H1 (cell line): ENCODE measurements around the gene CA10. TPM values are rescaled to one million over a fixed set of nuclear protein-coding genes. Genes with fewer than 3 reads are reported as not detected.

ENCODE experiments used
- CTCF ChIA-PET: fragments of 300-600 bp; sonication (Branson Sonifier 250); formaldehyde crosslinking; loops from one replicate; lab custom pipeline; 2021; ENCODE audit not compliant: partially characterized antibody; lab: Charles Lee
- POLR2A ChIA-PET: fragments of 300-600 bp; sonication (Branson Sonifier 250); formaldehyde crosslinking; loops from one replicate; lab custom pipeline; 2021; ENCODE audit warnings: inconsistent platforms; ENCODE audit not compliant: partially characterized antibody; lab: Charles Lee
- DNase-seq, 2 experiments: peaks; one replicate each; pipeline versions ENCODE4 v3.0.0 to v3.0.0-alpha.2; 2010 to 2022; ENCODE audit warnings: low spot score in 2 of 2, low read depth in 1 of 2, mixed read lengths in 1 of 2
- FAIRE-seq: peaks from 2 replicates; lab custom pipeline; 2011; peaks lifted over from hg19 to GRCh38; lab: Jason Lieb, UNC
- H2AFZ ChIP-seq: 2 replicates; pipeline ENCODE4 v1.8.1; 2012; ENCODE audit warnings: low read length, inconsistent platforms
- H2AK5ac ChIP-seq: 2 replicates; pipeline ENCODE4 v1.6.1; 2013; ENCODE audit warnings: low read depth, low read length
- H2BK120ac ChIP-seq: replicated peaks from 2 replicates; pipeline ENCODE3; 2013; ENCODE audit warnings: low read depth, low read length, inconsistent platforms
- H2BK12ac ChIP-seq: 2 replicates; pipeline ENCODE4 v1.6.1; 2013; ENCODE audit warnings: low read depth, low read length
- H2BK15ac ChIP-seq: 2 replicates; pipeline ENCODE4 v1.6.1; 2013; ENCODE audit warnings: low read length
- H2BK20ac ChIP-seq: 2 replicates; pipeline ENCODE4 v1.6.1; 2013; ENCODE audit warnings: low read length
- H2BK5ac ChIP-seq: 2 replicates; pipeline ENCODE4 v1.6.1; 2013; ENCODE audit warnings: low read depth, low read length
- H3K14ac ChIP-seq: 2 replicates; pipeline ENCODE4 v1.6.1; 2013; ENCODE audit warnings: inconsistent platforms; ENCODE audit not compliant: insufficient read length
- H3K18ac ChIP-seq: 2 replicates; pipeline ENCODE4 v1.6.1; 2013; ENCODE audit warnings: low read length; ENCODE audit errors: extremely low read depth
- H3K23ac ChIP-seq: 2 replicates; pipeline ENCODE4 v1.6.1; 2013; ENCODE audit warnings: inconsistent platforms; ENCODE audit not compliant: insufficient read length
- H3K23me2 ChIP-seq: 2 replicates; pipeline ENCODE4 v1.6.1; 2013; ENCODE audit warnings: low read depth, low read length
- H3K27ac ChIP-seq: 2 replicates; pipeline ENCODE4 v1.6.1; 2011; ENCODE audit warnings: low read depth, low read length, inconsistent platforms
- H3K27me3 ChIP-seq, 4 experiments: replicated peaks in 1 of 4; 1 replicate in 1 of 4; 2 replicates in 3 of 4; pipeline versions ENCODE4 v1.6.1 to v1.8.1; 2011 to 2013; ENCODE audit warnings: low read length in 3 of 4, mild to moderate bottlenecking in 3 of 4, inconsistent platforms in 2 of 4, mixed read lengths in 2 of 4, moderate library complexity in 1 of 4; ENCODE audit not compliant: control insufficient read depth in 3 of 4, insufficient read depth in 3 of 4; ENCODE audit errors: extremely low read depth in 1 of 4
- H3K36me3 ChIP-seq, 4 experiments: 2 replicates each; pipeline versions ENCODE4 v1.6.1 to v1.8.1; 2011 to 2013; ENCODE audit warnings: mild to moderate bottlenecking in 4 of 4, low read length in 3 of 4, moderate library complexity in 2 of 4, control low read depth in 1 of 4, inconsistent platforms in 1 of 4; ENCODE audit not compliant: insufficient read depth in 4 of 4, control insufficient read depth in 2 of 4
- H3K4ac ChIP-seq: replicated peaks from 2 replicates; pipeline ENCODE3; 2013; ENCODE audit warnings: low read length, low read depth, mixed read lengths, inconsistent platforms; ENCODE audit not compliant: insufficient read length
- H3K4me1 ChIP-seq, 4 experiments: replicated peaks in 1 of 4; 1 replicate in 1 of 4; 2 replicates in 3 of 4; pipeline versions ENCODE4 v1.6.1 to v1.8.1; 2011 to 2013; ENCODE audit warnings: low read length in 3 of 4, inconsistent platforms in 2 of 4, mixed read lengths in 1 of 4; ENCODE audit not compliant: insufficient read depth in 4 of 4, control insufficient read depth in 3 of 4
- H3K4me2 ChIP-seq, 2 experiments: 2 replicates each; pipeline versions ENCODE4 v1.6.1 to v1.8.1; 2011 to 2013; ENCODE audit warnings: low read depth in 2 of 2, low read length in 2 of 2, control low read depth in 1 of 2, inconsistent platforms in 1 of 2, mild to moderate bottlenecking in 1 of 2; ENCODE audit not compliant: insufficient read depth in 1 of 2
- H3K4me3 ChIP-seq, 4 experiments: fragments of 200-600, 300-600 bp in 1 of 4; sonication (generic), shearing (Covaris generic), sonication (Bioruptor Twin) in 1 of 4; 2 replicates each; pipeline versions ENCODE4 v1.5.1 to v1.8.1; 2011 to 2016; ENCODE audit warnings: low read length in 4 of 4, low read depth in 3 of 4, control low read depth in 2 of 4, inconsistent platforms in 2 of 4, mild to moderate bottlenecking in 2 of 4, mixed read lengths in 1 of 4, moderate library complexity in 1 of 4; ENCODE audit not compliant: insufficient read depth in 2 of 4; ENCODE audit errors: extremely low read depth in 1 of 4
- H3K56ac ChIP-seq: replicated peaks from 2 replicates; pipeline ENCODE3; 2013; ENCODE audit warnings: low read depth, mild to moderate bottlenecking, mixed read lengths, low read length, inconsistent platforms; ENCODE audit not compliant: insufficient read length
- H3K79me1 ChIP-seq: 2 replicates; pipeline ENCODE4 v1.6.1; 2013; ENCODE audit warnings: low read depth, low read length, control low read depth
- H3K79me2 ChIP-seq, 2 experiments: 2 replicates each; pipeline versions ENCODE4 v1.6.1 to v1.8.1; 2012 to 2013; ENCODE audit warnings: low read length in 2 of 2, mild to moderate bottlenecking in 2 of 2, inconsistent platforms in 1 of 2; ENCODE audit not compliant: insufficient read depth in 2 of 2, control insufficient read depth in 1 of 2
- H3K9ac ChIP-seq, 4 experiments: replicated peaks in 1 of 4; 1 replicate in 1 of 4; 2 replicates in 3 of 4; pipeline versions ENCODE4 v1.6.1 to v1.8.1; 2011 to 2013; ENCODE audit warnings: low read depth in 3 of 4, low read length in 3 of 4, control low read depth in 2 of 4, mild to moderate bottlenecking in 2 of 4, moderate library complexity in 2 of 4, inconsistent platforms in 1 of 4; ENCODE audit errors: extremely low read depth in 1 of 4
- H3K9me3 ChIP-seq, 2 experiments: 2 replicates each; pipeline versions ENCODE4 v1.6.1 to v1.8.1; 2012 to 2013; ENCODE audit warnings: mild to moderate bottlenecking in 2 of 2, moderate library complexity in 2 of 2, control low read depth in 1 of 2, inconsistent platforms in 1 of 2, low read depth in 1 of 2, low read length in 1 of 2, mixed read lengths in 1 of 2; ENCODE audit not compliant: insufficient read depth in 2 of 2
- H4K20me1 ChIP-seq, 2 experiments: replicated peaks in 1 of 2; 2 replicates each; pipeline versions ENCODE3 to v1.8.1; 2011 to 2013; ENCODE audit warnings: inconsistent platforms in 2 of 2, low read length in 2 of 2, mild to moderate bottlenecking in 1 of 2; ENCODE audit not compliant: insufficient read depth in 2 of 2, control insufficient read depth in 1 of 2
- H4K5ac ChIP-seq: 2 replicates; pipeline ENCODE4 v1.6.1; 2013; ENCODE audit warnings: low read length, low read depth, mixed read lengths, inconsistent platforms; ENCODE audit not compliant: insufficient read length
- H4K8ac ChIP-seq: 2 replicates; pipeline ENCODE4 v1.8.0; 2013; ENCODE audit warnings: mild to moderate bottlenecking, moderate library complexity, low read length, inconsistent platforms; ENCODE audit not compliant: insufficient read depth; ENCODE audit errors: extremely low read depth
- H4K91ac ChIP-seq: replicated peaks from 2 replicates; pipeline ENCODE3; 2013; ENCODE audit warnings: low read length, mixed read lengths, inconsistent platforms; ENCODE audit not compliant: insufficient read length
- GTF2F1 ChIP-seq: IDR thresholded peaks from 2 replicates; pipeline ENCODE4 v1.6.1; 2012; ENCODE audit warnings: low read depth, low read length, improper control_type of control experiment, borderline replicate concordance
- KDM1A ChIP-seq: fragments of 200-600, 300-600 bp; sonication (generic); IDR thresholded peaks from 2 replicates; pipeline ENCODE4 v1.7.1; 2016; ENCODE audit warnings: mild to moderate bottlenecking, low read length, borderline replicate concordance
- KDM4A ChIP-seq: IDR thresholded peaks from one replicate; pipeline ENCODE4 v1.7.1; 2012; ENCODE audit warnings: low read depth, mild to moderate bottlenecking, moderate library complexity, low read length, inconsistent platforms; ENCODE audit not compliant: severe bottlenecking
- NRF1 ChIP-seq: IDR thresholded peaks from 2 replicates; pipeline ENCODE4 v1.6.1; 2011; ENCODE audit warnings: mild to moderate bottlenecking, low read depth, low read length, improper control_type of control experiment
- RAD21 ChIP-seq, 2 experiments: IDR thresholded peaks in 1 of 2; conservative IDR thresholded peaks in 1 of 2; 2 replicates each; pipeline ENCODE4 v1.6.1; 2011; ENCODE audit warnings: low read depth in 2 of 2, low read length in 2 of 2, improper control_type of control experiment in 1 of 2, inconsistent platforms in 1 of 2, mild to moderate bottlenecking in 1 of 2, moderate library complexity in 1 of 2
- SIRT6 ChIP-seq: IDR thresholded peaks from one replicate; pipeline ENCODE4 v1.7.1; 2012; ENCODE audit warnings: low read length, inconsistent platforms
- YY1 ChIP-seq: IDR thresholded peaks from 2 replicates; pipeline ENCODE4 v1.6.1; 2011; ENCODE audit warnings: low read depth, mild to moderate bottlenecking, low read length
- WGBS, 2 experiments: shearing (Covaris generic) in 1 of 2; methylation state at CpG; one replicate each; pipeline versions ENCODE4 v1.1.6 to v1.1.7; 2013 to 2015; ENCODE audit warnings: low lambda C conversion rate in 2 of 2, mixed read lengths in 2 of 2, inconsistent platforms in 1 of 2, low coverage in 1 of 2, missing lambda C conversion rate in 1 of 2; ENCODE audit not compliant: insufficient replicate concordance in 2 of 2, insufficient coverage in 1 of 2, insufficient read length in 1 of 2; ENCODE audit errors: extremely low coverage in 1 of 2, missing lambda C conversion rate in 1 of 2; 5-methylcytosine and 5-hydroxymethylcytosine counted together
- polyA plus RNA-seq, 7 experiments: library from polyadenylated mRNA; depleted of rRNA in 3 of 7; stranded (reverse) in 5 of 7; unstranded in 2 of 7; fragments of >200 nt in 5 of 7; fragments of 200-250 nt in 2 of 7; gene quantifications; 1 replicate in 5 of 7; 2 replicates in 1 of 7; 4 replicates in 1 of 7; pipeline versions ENCODE4 v1.2.1 to v1.2.3, GENCODE V29; 2011 to 2013; ENCODE audit warnings: missing spikeins in 2 of 7, mixed read lengths in 2 of 7
- total RNA-seq: library from RNA; stranded (reverse); fragmentation: NEBNext Ultra II Directional; extraction: Animal tissue kit (Norgen Biotek cat#: 25700); gene quantifications from 2 replicates; pipeline ENCODE4 v1.2.1, GENCODE V29; 2021

Gene CA10
- total and polyA plus RNA-seq, 2 of the 8 experiments (the other 6 are each of a cell fraction or from before 2014, with no cell fraction given): 0.60 to 0.63 TPM

DNA sequence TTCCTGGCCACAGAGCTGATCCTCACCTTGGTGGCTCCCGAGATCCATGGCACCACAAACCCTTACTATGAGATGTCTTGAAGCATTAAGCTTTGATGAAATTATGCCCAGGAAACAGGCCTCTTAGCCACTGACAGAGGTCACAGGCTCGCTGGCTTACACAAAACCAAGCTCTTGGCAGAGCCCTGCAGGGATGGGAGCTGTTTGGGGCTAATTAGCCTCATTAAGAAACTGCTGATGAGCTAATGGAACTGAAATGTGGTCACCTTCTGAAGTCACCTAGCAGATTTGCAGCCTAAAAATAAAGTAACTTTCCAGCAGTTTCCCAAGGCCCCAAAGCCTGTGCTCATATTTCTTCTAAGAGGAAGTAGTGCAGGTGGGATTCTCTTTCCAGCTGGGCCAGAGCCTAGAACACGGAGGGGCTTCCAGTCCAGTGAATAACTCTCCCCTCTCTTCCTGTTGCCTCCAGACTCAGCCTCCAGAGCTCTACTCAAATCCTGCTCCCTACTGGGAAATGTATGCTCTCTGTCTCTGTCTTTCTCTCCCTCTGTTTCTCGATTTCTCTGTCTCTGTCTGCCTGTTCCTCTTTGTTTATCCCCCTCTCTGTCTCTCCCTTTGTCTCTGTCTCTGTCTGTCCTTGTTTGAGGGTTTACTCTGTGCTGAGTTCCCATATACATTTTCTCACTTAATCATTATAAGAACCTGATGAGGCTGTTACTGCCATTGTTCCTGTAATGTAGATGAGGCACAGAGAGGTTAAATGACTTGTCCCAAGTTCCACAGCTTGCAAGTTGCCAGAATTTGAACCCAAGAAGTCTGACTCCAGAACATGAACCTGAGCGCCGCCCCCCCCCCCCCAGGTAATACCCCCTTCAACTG, 338.9 kb downstream of the CA10 start:
- no peak overlapping the region for H4K8ac ChIP-seq
- no peaks in the 10 kb centered on the region for H3K23me2 ChIP-seq
- no peak overlapping the region for H3K4me3 ChIP-seq
- POLR2A ChIA-PET: no interaction called here
- no peak overlapping the region for H3K23ac ChIP-seq
- FAIRE-seq (no peak), DNase-seq (no peak)
- H2BK20ac ChIP-seq: no peak overlapping the region
- 84% methylated on average over 4 of the region's 6 CpGs; no CpG with 5 or more reads in 1 of the 2 experiments for WGBS, 2 experiments
- no peak overlapping the region for H2BK5ac ChIP-seq
- no peak overlapping the region for H3K4ac ChIP-seq
- no peak overlapping the region for H3K4me2 ChIP-seq
- no peak overlapping the region for H2AFZ ChIP-seq
- H3K36me3 ChIP-seq: no peaks in the 10 kb centered on the region
- no peak overlapping the region for H2BK15ac ChIP-seq
- H3K79me2 ChIP-seq: no peaks in the 10 kb centered on the region
- no peaks in the 10 kb centered on the region for H3K9me3 ChIP-seq
- no peaks in the 10 kb centered on the region for H4K20me1 ChIP-seq
- CTCF ChIA-PET: interaction anchor here (1.2 to 2.5 kb wide), 3 partner anchors 14 to 54 kb away, joined by 4 to 8 read pairs (median 5); no protein-coding TSS in a partner anchor
- H3K18ac ChIP-seq: no peak overlapping the region; the same call in 1 of the 2 replicates
- no peak overlapping the region for H3K9ac ChIP-seq
- H3K56ac ChIP-seq: no peak overlapping the region
- H4K5ac ChIP-seq: no peak overlapping the region
- H3K27me3 ChIP-seq: no peaks in the 10 kb centered on the region
- no peak overlapping the region for H2BK12ac ChIP-seq
- TF ChIP-seq NRF1 (no peak), RAD21 (IDR thresholded peaks at IDR 0.05 in 1 of 2, conservative IDR thresholded peaks at IDR 0.05 in 1 of 2; ENCODE audit: low read depth in 2 of 2, low read length in 2 of 2) (no peak), GTF2F1 (no peak), KDM1A (no peak), YY1 (no peak), KDM4A (no peak), SIRT6 (no peak)
- H3K27ac ChIP-seq: no peak overlapping the region
- H2AK5ac ChIP-seq: no peak overlapping the region
- H2BK120ac ChIP-seq: no peak overlapping the region
- no peak overlapping the region for H4K91ac ChIP-seq
- no peaks in the 10 kb centered on the region for H3K79me1 ChIP-seq
- H3K4me1 ChIP-seq: peaks cover 0 to 3% (median 0%) of the 10 kb centered on the region in 4 experiments; a peak in 1 of 7 replicates
- no peak overlapping the region for H3K14ac ChIP-seq
